C4-2B (cell line): Measurements from ENCODE around the gene PLA2G15.

Experiments
- H3K27ac ChIP-seq: fragments of 450-650 bp; 2 replicates; pipeline ENCODE4 v1.5.1; 2017
- CTCF ChIP-seq: fragments of 450-650 bp; conservative IDR thresholded peaks from 2 replicates; pipeline ENCODE4 v1.5.1; 2017; ENCODE audit warnings: mild to moderate bottlenecking
- ZFX ChIP-seq: fragments of 450-650 bp; IDR thresholded peaks from 2 replicates; pipeline ENCODE4 v1.6.1; 2017

The PLA2G15 gene

DNA sequence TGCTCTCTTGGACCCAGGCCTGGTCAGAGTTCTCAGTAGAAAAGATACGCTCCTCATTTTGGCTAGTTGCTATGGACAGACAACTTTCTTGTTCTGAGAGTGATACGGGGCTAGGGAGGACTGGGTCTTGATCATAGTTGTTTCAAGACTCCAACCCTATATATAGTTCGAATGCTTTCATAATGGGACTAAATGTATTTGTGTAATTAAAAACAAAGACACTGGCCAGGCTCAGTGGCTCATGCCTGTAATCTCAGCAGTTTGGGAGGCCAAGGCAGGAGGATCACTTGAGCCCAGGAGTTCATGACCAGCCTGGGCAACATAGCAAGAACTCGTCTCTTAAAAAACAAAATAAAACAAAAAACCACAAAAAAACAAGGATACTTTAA, 36.9 kb downstream of the PLA2G15 start:
- TF ChIP-seq ZFX = no peak
- no peak for TF ChIP-seq CTCF
- H3K27ac ChIP-seq = no peak overlapping the region

GRCh38 chr16:68283346-68283745, 38.2 kb downstream of the PLA2G15 start:
- H3K27ac ChIP-seq = no peak overlapping the region

GRCh38 chr16:68283801-68284598, 38.8 kb downstream of the PLA2G15 start:
- H3K27ac ChIP-seq = no peak overlapping the region
- no peak for TF ChIP-seq ZFX

More at GRCh38 chr16:68283346-68283745, 38.2 kb downstream of the PLA2G15 start:
- TF ChIP-seq CTCF (no peak), ZFX (no peak)

GRCh38 chr16:68284847-68285246, 39.7 kb downstream of the PLA2G15 start:
- TF ChIP-seq ZFX = no peak
- TF ChIP-seq CTCF = no peak
- no peak overlapping the region for H3K27ac ChIP-seq

DNA sequence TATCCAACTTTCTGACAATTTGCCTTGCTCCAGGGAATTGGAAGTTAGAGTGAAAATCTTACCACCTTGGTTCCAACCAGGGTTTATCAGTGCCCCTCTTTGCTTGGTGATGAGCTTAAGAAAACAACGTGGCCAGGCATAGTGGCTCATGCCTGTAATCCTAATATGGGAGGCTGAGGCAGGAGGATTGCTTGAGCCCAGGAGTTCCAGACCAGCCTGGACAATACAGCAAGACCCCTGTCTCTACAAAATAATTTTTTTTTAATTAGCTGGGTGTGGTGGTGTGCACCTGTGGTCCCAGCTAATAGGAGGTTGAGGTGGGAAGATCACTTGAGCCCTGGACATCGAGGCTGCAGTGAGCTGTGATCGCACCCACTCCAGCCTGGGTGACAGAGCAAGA, 40.5 kb downstream of the PLA2G15 start:
- no peak for TF ChIP-seq CTCF
- no peak for TF ChIP-seq ZFX

DNA sequence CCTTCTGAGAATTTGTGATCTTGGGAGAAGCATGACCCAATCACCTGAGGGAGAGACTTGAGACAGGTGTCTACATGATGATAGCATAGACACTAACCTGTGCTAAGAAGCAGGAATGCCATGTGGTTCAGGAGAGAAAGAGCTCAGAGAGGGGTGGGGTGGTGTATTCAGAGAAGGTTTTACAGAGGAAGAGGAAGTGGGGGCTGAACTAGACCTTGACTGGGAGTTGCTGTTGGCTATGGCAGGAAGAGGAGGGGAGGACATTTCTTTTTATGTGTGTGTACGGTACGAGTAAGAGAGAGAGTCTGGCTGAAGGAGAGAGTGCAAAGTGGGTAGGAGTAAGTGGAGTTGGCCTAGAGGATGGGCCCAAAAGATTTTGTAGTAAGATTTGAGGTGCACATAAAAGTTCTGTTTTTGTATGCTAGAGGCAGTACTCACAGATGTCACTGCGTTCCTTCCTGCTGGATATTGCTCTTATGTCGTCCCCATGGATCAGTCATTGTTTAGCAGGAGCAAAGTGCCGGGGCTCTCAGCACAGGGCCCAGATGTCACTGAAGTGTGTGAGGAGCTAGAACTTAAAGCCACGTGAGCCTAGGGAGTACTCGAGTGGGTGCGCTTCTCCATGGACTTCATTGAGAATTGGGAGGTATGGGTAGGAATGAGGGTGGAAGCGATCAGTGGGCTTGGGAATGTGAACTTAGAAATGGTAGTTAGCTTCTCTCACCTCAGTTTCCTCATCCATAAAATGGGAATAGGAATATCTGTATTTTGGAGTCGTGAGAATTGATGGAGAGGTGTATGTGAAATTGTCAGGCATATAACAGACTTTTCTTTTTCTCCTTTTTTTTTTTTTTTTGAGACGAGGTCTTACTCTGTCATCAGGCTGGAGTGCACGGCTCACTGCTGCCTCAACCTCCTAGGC, 41.2 kb downstream of the PLA2G15 start:
- no peak for TF ChIP-seq CTCF
- no peak for TF ChIP-seq ZFX
- no peak overlapping the region for H3K27ac ChIP-seq

More for the DNA sequence above, 40.5 kb downstream of the PLA2G15 start:
- H3K27ac ChIP-seq = no peak overlapping the region

- no peak for TF ChIP-seq CTCF
- TF ChIP-seq ZFX = no peak
- no peak overlapping the region for H3K27ac ChIP-seq
These were observed 42.4 kb downstream of the PLA2G15 start for GRCh38 chr16:68287276-68288251.
